ENCODE measurements around the gene DPP6.

Gene DPP6

DNA sequence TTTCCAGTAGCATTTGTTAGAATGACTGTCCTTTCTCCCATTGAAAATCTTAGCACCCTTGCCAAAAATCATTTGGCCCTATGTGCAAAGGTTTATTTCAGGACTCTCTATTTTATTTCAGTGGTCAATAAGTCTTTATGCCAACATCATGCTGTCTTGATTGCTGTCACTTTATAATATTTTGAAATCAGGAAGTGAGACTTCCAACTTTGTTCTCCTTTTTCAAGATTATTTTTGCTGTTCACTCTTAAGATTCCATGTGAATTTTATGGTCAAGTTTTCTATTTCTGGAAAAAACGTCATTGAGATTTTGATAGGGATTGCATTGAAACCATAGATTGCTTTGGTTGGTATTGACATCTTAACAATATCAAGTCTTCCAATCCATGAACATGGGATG, 885.6 kb downstream of the DPP6 start:
- ChIA-PET POLR2A (no interaction called here), CTCF (interaction anchor here (1.4 to 1.6 kb wide), 2 partner anchors 10 to 11 kb away, joined by 4 to 5 read pairs; no protein-coding TSS in a partner anchor)
- DNase-seq (ENCODE audit: extremely low spot score) = no peak
- TF ChIP-seq, protein P1, sequence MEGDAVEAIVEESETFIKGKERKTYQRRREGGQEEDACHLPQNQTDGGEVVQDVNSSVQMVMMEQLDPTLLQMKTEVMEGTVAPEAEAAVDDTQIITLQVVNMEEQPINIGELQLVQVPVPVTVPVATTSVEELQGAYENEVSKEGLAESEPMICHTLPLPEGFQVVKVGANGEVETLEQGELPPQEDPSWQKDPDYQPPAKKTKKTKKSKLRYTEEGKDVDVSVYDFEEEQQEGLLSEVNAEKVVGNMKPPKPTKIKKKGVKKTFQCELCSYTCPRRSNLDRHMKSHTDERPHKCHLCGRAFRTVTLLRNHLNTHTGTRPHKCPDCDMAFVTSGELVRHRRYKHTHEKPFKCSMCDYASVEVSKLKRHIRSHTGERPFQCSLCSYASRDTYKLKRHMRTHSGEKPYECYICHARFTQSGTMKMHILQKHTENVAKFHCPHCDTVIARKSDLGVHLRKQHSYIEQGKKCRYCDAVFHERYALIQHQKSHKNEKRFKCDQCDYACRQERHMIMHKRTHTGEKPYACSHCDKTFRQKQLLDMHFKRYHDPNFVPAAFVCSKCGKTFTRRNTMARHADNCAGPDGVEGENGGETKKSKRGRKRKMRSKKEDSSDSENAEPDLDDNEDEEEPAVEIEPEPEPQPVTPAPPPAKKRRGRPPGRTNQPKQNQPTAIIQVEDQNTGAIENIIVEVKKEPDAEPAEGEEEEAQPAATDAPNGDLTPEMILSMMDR (IDR thresholded peaks at IDR 0.05; ENCODE audit: control extremely low read depth, extremely low read depth, low read depth, missing control alignments) = no peak

DNA sequence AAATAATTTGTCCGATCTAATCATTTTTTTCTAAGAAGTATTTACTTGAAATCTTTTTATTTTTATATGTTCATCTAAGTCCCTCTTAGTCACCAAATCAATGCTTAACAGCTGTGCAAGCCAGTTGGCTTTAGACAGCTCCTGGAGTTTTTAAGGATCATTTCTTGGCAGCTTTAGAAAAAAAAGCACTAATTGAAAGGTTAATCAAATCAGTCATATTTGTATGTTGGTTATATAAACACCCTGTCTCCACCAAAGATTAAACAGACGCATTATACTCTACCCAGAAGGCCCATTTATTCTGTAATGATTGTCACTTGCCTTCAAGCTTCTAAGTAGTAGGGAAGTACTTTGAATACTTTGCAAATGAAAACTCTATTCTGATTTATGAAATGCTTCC, 890.5 kb downstream of the DPP6 start:
- ChIA-PET CTCF (interaction anchor here (1.6 to 5.8 kb wide), 5 partner anchors 10 to 402 kb away, joined by 3 to 42 read pairs (median 8); no protein-coding TSS in a partner anchor), POLR2A (no interaction called here)
- TF ChIP-seq, protein P1 (IDR thresholded peaks at IDR 0.05; ENCODE audit: control extremely low read depth, extremely low read depth, low read depth, missing control alignments) = no peak
- no peak for DNase-seq (ENCODE audit: extremely low spot score)

Measured in GM10248 (cell line).